ENCODE measurements around the gene CDC42SE2. TPM values are rescaled to one million over a fixed set of nuclear protein-coding genes. Genes with fewer than 3 reads are reported as not detected.
"Not testable (repeated sequence)": the region's sequence is repeated elsewhere in the genome, so short reads cannot be mapped to it uniquely, and the experiment has no call there.

The CDC42SE2 gene
- total RNA-seq, 1 donor from 2014 or later, result 27.7 TPM

GRCh38 chr5:131328536-131329285 lies 64.9 kb downstream of the CDC42SE2 start:
- H3K27ac ChIP-seq (ENCODE audit: low read depth, low read length), result no peak overlapping the region
- peaks cover 0 to 5% (median 0%) of the 10 kb centered on the region in 3 donors for H3K4me1 ChIP-seq (ENCODE audit: control insufficient read depth in 3 of 3, insufficient read depth in 3 of 3, low read length in 3 of 3)
- H3K27me3 ChIP-seq (ENCODE audit: control insufficient read depth in 3 of 3, insufficient read depth in 3 of 3, low read length in 3 of 3), result no peaks in the 10 kb centered on the region
- H3K36me3 ChIP-seq (ENCODE audit: control insufficient read depth in 3 of 3, insufficient read depth in 3 of 3, low read length in 3 of 3), result no peaks in the 10 kb centered on the region
- no peak overlapping the region for H3K4me3 ChIP-seq (ENCODE audit: low read length in 3 of 3)
- H3K9ac ChIP-seq (ENCODE audit: low read depth in 1 of 3, low read length in 3 of 3), result no peak overlapping the region
- no peaks in the 10 kb centered on the region for H3K9me3 ChIP-seq (ENCODE audit: control insufficient read depth in 3 of 3, low read length in 3 of 3)

GRCh38 chr5:131329286-131329560 lies 65.4 kb downstream of the CDC42SE2 start:
- H3K9ac ChIP-seq (ENCODE audit: low read depth in 1 of 3, low read length in 3 of 3), result no peak overlapping the region
- H3K27ac ChIP-seq (ENCODE audit: low read depth, low read length), result no peak overlapping the region
- H3K9me3 ChIP-seq (ENCODE audit: control insufficient read depth in 3 of 3, low read length in 3 of 3), result no peaks in the 10 kb centered on the region
- H3K27me3 ChIP-seq (ENCODE audit: control insufficient read depth in 3 of 3, insufficient read depth in 3 of 3, low read length in 3 of 3), result no peaks in the 10 kb centered on the region
- peaks cover 0 to 3% (median 0%) of the 10 kb centered on the region in 3 donors for H3K4me1 ChIP-seq (ENCODE audit: control insufficient read depth in 3 of 3, insufficient read depth in 3 of 3, low read length in 3 of 3)
- H3K4me3 ChIP-seq (ENCODE audit: low read length in 3 of 3), result no peak overlapping the region
- H3K36me3 ChIP-seq (ENCODE audit: control insufficient read depth in 3 of 3, insufficient read depth in 3 of 3, low read length in 3 of 3), result no peaks in the 10 kb centered on the region

GRCh38 chr5:131330031-131330430 lies 66.2 kb downstream of the CDC42SE2 start:
- Histone ChIP-seq H3K27me3 (ENCODE audit: control insufficient read depth in 3 of 3, insufficient read depth in 3 of 3, low read length in 3 of 3) (no peaks in the 10 kb centered on the region), H3K4me1 (ENCODE audit: control insufficient read depth in 3 of 3, insufficient read depth in 3 of 3, low read length in 3 of 3) (no peaks in the 10 kb centered on the region), H3K27ac (ENCODE audit: low read depth, low read length) (no peak overlapping the region), H3K9ac (ENCODE audit: low read depth in 1 of 3, low read length in 3 of 3) (no peak overlapping the region), H3K36me3 (ENCODE audit: control insufficient read depth in 3 of 3, insufficient read depth in 3 of 3, low read length in 3 of 3) (no peaks in the 10 kb centered on the region), H3K9me3 (ENCODE audit: control insufficient read depth in 3 of 3, low read length in 3 of 3) (no peaks in the 10 kb centered on the region), H3K4me3 (ENCODE audit: low read length in 3 of 3) (no peak overlapping the region)

GRCh38 chr5:131335756-131336155 lies 71.9 kb downstream of the CDC42SE2 start:
- H3K9me3 ChIP-seq (ENCODE audit: control insufficient read depth in 3 of 3, low read length in 3 of 3); H3K4me3 ChIP-seq (ENCODE audit: low read length in 3 of 3); H3K4me1 ChIP-seq (ENCODE audit: control insufficient read depth in 3 of 3, insufficient read depth in 3 of 3, low read length in 3 of 3); H3K36me3 ChIP-seq (ENCODE audit: control insufficient read depth in 3 of 3, insufficient read depth in 3 of 3, low read length in 3 of 3); H3K27me3 ChIP-seq (ENCODE audit: control insufficient read depth in 3 of 3, insufficient read depth in 3 of 3, low read length in 3 of 3); H3K9ac ChIP-seq (ENCODE audit: low read depth in 1 of 3, low read length in 3 of 3); H3K27ac ChIP-seq (ENCODE audit: low read depth, low read length): not testable (repeated sequence)

- H3K27ac ChIP-seq (ENCODE audit: low read depth, low read length); H3K9me3 ChIP-seq (ENCODE audit: control insufficient read depth in 3 of 3, low read length in 3 of 3); H3K4me1 ChIP-seq (ENCODE audit: control insufficient read depth in 3 of 3, insufficient read depth in 3 of 3, low read length in 3 of 3); H3K9ac ChIP-seq (ENCODE audit: low read depth in 1 of 3, low read length in 3 of 3); H3K36me3 ChIP-seq (ENCODE audit: control insufficient read depth in 3 of 3, insufficient read depth in 3 of 3, low read length in 3 of 3); H3K27me3 ChIP-seq (ENCODE audit: control insufficient read depth in 3 of 3, insufficient read depth in 3 of 3, low read length in 3 of 3); H3K4me3 ChIP-seq (ENCODE audit: low read length in 3 of 3): not testable (repeated sequence)
Measured at GRCh38 chr5:131336801-131337200, 72.9 kb downstream of the CDC42SE2 start.

GRCh38 chr5:131337240-131338050 lies 73.6 kb downstream of the CDC42SE2 start:
- H3K9ac ChIP-seq (ENCODE audit: low read depth in 1 of 3, low read length in 3 of 3); H3K36me3 ChIP-seq (ENCODE audit: control insufficient read depth in 3 of 3, insufficient read depth in 3 of 3, low read length in 3 of 3); H3K9me3 ChIP-seq (ENCODE audit: control insufficient read depth in 3 of 3, low read length in 3 of 3); H3K4me3 ChIP-seq (ENCODE audit: low read length in 3 of 3); H3K4me1 ChIP-seq (ENCODE audit: control insufficient read depth in 3 of 3, insufficient read depth in 3 of 3, low read length in 3 of 3); H3K27ac ChIP-seq (ENCODE audit: low read depth, low read length); H3K27me3 ChIP-seq (ENCODE audit: control insufficient read depth in 3 of 3, insufficient read depth in 3 of 3, low read length in 3 of 3): not testable (repeated sequence)

GRCh38 chr5:131338051-131338453 lies 74.2 kb downstream of the CDC42SE2 start:
- H3K27me3 ChIP-seq (ENCODE audit: control insufficient read depth in 3 of 3, insufficient read depth in 3 of 3, low read length in 3 of 3), result no peaks in the 10 kb centered on the region
- no peaks in the 10 kb centered on the region for H3K9me3 ChIP-seq (ENCODE audit: control insufficient read depth in 3 of 3, low read length in 3 of 3)
- H3K36me3 ChIP-seq (ENCODE audit: control insufficient read depth in 3 of 3, insufficient read depth in 3 of 3, low read length in 3 of 3), result no peaks in the 10 kb centered on the region
- no peak overlapping the region for H3K9ac ChIP-seq (ENCODE audit: low read depth in 1 of 3, low read length in 3 of 3)
- H3K27ac ChIP-seq (ENCODE audit: low read depth, low read length), result no peak overlapping the region
- H3K4me3 ChIP-seq (ENCODE audit: low read length in 3 of 3), result no peak overlapping the region
- H3K4me1 ChIP-seq (ENCODE audit: control insufficient read depth in 3 of 3, insufficient read depth in 3 of 3, low read length in 3 of 3), result no peaks in the 10 kb centered on the region

GRCh38 chr5:131344288-131344687 lies 80.4 kb downstream of the CDC42SE2 start:
- H3K4me3 ChIP-seq (ENCODE audit: low read length in 3 of 3); H3K4me1 ChIP-seq (ENCODE audit: control insufficient read depth in 3 of 3, insufficient read depth in 3 of 3, low read length in 3 of 3); H3K27me3 ChIP-seq (ENCODE audit: control insufficient read depth in 3 of 3, insufficient read depth in 3 of 3, low read length in 3 of 3); H3K9me3 ChIP-seq (ENCODE audit: control insufficient read depth in 3 of 3, low read length in 3 of 3); H3K9ac ChIP-seq (ENCODE audit: low read depth in 1 of 3, low read length in 3 of 3); H3K36me3 ChIP-seq (ENCODE audit: control insufficient read depth in 3 of 3, insufficient read depth in 3 of 3, low read length in 3 of 3); H3K27ac ChIP-seq (ENCODE audit: low read depth, low read length): not testable (repeated sequence)

- H3K4me3 ChIP-seq (ENCODE audit: low read length in 3 of 3); H3K36me3 ChIP-seq (ENCODE audit: control insufficient read depth in 3 of 3, insufficient read depth in 3 of 3, low read length in 3 of 3); H3K27ac ChIP-seq (ENCODE audit: low read depth, low read length); H3K9me3 ChIP-seq (ENCODE audit: control insufficient read depth in 3 of 3, low read length in 3 of 3); H3K27me3 ChIP-seq (ENCODE audit: control insufficient read depth in 3 of 3, insufficient read depth in 3 of 3, low read length in 3 of 3); H3K9ac ChIP-seq (ENCODE audit: low read depth in 1 of 3, low read length in 3 of 3); H3K4me1 ChIP-seq (ENCODE audit: control insufficient read depth in 3 of 3, insufficient read depth in 3 of 3, low read length in 3 of 3): not testable (repeated sequence)
Measured at GRCh38 chr5:131346204-131346603, 82.4 kb downstream of the CDC42SE2 start.

GRCh38 chr5:131353991-131354390 lies 90.1 kb downstream of the CDC42SE2 start:
- Histone ChIP-seq H3K4me3 (ENCODE audit: low read length in 3 of 3) (no peak overlapping the region), H3K9me3 (ENCODE audit: control insufficient read depth in 3 of 3, low read length in 3 of 3) (no peaks in the 10 kb centered on the region), H3K27ac (ENCODE audit: low read depth, low read length) (no peak overlapping the region), H3K27me3 (ENCODE audit: control insufficient read depth in 3 of 3, insufficient read depth in 3 of 3, low read length in 3 of 3) (no peaks in the 10 kb centered on the region), H3K4me1 (ENCODE audit: control insufficient read depth in 3 of 3, insufficient read depth in 3 of 3, low read length in 3 of 3) (peaks cover 0 to 3% (median 3%) of the 10 kb centered on the region in 3 donors), H3K36me3 (ENCODE audit: control insufficient read depth in 3 of 3, insufficient read depth in 3 of 3, low read length in 3 of 3) (no peaks in the 10 kb centered on the region), H3K9ac (ENCODE audit: low read depth in 1 of 3, low read length in 3 of 3) (no peak overlapping the region)

Data from skeletal muscle tissue (tissue), 4 donors.